ENCODE data around the gene TNFRSF13B. TPM values are rescaled to one million over a fixed set of nuclear protein-coding genes. Genes with fewer than 3 reads are reported as not detected.

The TNFRSF13B gene
- total and polyA plus RNA-seq, 2 donors (not counting 3 experiments of a cell fraction or from before 2014, with no cell fraction given): not detected

- BruUV-seq (replicated peaks): no TSS peak
- no peaks in the 10 kb centered on the region for H3K4me1 ChIP-seq (ENCODE audit: control insufficient read depth, extremely low read depth, insufficient read depth, low read length)
- no peaks in the 10 kb centered on the region for H3K79me2 ChIP-seq (ENCODE audit: control insufficient read depth, insufficient read depth, low read length)
- ChIA-PET CTCF (no interaction called here), POLR2A (no interaction called here)
- DNase-seq (ENCODE audit: low read depth, low spot score) (no peak), FAIRE-seq (no peak)
- dilution Hi-C loops (cut with MboI; ENCODE audit: extremely low pct_ligation_motif_present, low sequenced_read_pairs) (no loop called here), intact Hi-C loops (cut with micrococcal nuclease) (no loop called here)
- H3K27ac ChIP-seq (ENCODE audit: insufficient read depth, low read depth, low read length): no peak overlapping the region
- H4K20me1 ChIP-seq (replicated peaks; ENCODE audit: control insufficient read depth, extremely low read depth, insufficient read depth, low read length): no peaks in the 10 kb centered on the region
- no peak for TF ChIP-seq GATA2 (IDR thresholded peaks at IDR 0.05; ENCODE audit: insufficient read depth, insufficient read length, low read depth, low read length)
- TF ChIP-seq MAX (IDR thresholded peaks at IDR 0.05; ENCODE audit: insufficient read depth, insufficient read length): no peak
- no peak for TF ChIP-seq POLR2A (IDR thresholded peaks at IDR 0.05; ENCODE audit: low read depth, low read length)
- no peak for TF ChIP-seq MYC (IDR thresholded peaks at IDR 0.05; ENCODE audit: low read depth, low read length)
- no peak for TF ChIP-seq FOS (IDR thresholded peaks at IDR 0.05; ENCODE audit: borderline replicate concordance, insufficient read depth, low read length)
- TF ChIP-seq JUN (IDR thresholded peaks at IDR 0.05; ENCODE audit: borderline replicate concordance, insufficient read depth, insufficient read length, low read depth): no peak
- TF ChIP-seq, protein P1, sequence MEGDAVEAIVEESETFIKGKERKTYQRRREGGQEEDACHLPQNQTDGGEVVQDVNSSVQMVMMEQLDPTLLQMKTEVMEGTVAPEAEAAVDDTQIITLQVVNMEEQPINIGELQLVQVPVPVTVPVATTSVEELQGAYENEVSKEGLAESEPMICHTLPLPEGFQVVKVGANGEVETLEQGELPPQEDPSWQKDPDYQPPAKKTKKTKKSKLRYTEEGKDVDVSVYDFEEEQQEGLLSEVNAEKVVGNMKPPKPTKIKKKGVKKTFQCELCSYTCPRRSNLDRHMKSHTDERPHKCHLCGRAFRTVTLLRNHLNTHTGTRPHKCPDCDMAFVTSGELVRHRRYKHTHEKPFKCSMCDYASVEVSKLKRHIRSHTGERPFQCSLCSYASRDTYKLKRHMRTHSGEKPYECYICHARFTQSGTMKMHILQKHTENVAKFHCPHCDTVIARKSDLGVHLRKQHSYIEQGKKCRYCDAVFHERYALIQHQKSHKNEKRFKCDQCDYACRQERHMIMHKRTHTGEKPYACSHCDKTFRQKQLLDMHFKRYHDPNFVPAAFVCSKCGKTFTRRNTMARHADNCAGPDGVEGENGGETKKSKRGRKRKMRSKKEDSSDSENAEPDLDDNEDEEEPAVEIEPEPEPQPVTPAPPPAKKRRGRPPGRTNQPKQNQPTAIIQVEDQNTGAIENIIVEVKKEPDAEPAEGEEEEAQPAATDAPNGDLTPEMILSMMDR (IDR thresholded peaks at IDR 0.05; ENCODE audit: extremely low read depth in 1 of 2, insufficient read depth in 1 of 2, low read depth in 1 of 2, low read length in 2 of 2): no peak
- no peak for TF ChIP-seq POLR2AphosphoS5 (IDR thresholded peaks at IDR 0.05; ENCODE audit: insufficient read depth, low read depth, low read length)
- H3K27me3 ChIP-seq (ENCODE audit: control insufficient read depth in 2 of 2, insufficient read depth in 2 of 2, low read length in 2 of 2): peaks cover 0 to 3% of the 10 kb centered on the region in 2 experiments
- no peaks in the 10 kb centered on the region for H3K9me1 ChIP-seq (replicated peaks; ENCODE audit: control insufficient read depth, extremely low read depth, insufficient read depth, low read length)
- H2AFZ ChIP-seq (ENCODE audit: low read depth, low read length): no peak overlapping the region
- H3K9me3 ChIP-seq (replicated peaks; ENCODE audit: control insufficient read depth, insufficient read depth, low read length): no peaks in the 10 kb centered on the region
- H3K9ac ChIP-seq (replicated peaks; ENCODE audit: extremely low read depth, insufficient read depth, low read length): no peak overlapping the region
- H3K4me2 ChIP-seq (ENCODE audit: insufficient read depth, low read length): no peak overlapping the region
- no peaks in the 10 kb centered on the region for H3K36me3 ChIP-seq (ENCODE audit: control insufficient read depth in 2 of 2, extremely low read depth in 1 of 2, insufficient read depth in 2 of 2, low read length in 2 of 2)
- no peak overlapping the region for H3K4me3 ChIP-seq (replicated peaks in 1 of 3; ENCODE audit: insufficient read depth in 1 of 3, low read depth in 1 of 3, low read length in 3 of 3)
These were observed 34.5 kb downstream of the TNFRSF13B start for GRCh38 chr17:16937431-16937830.
